ENCODE data around the gene NOL4L. TPM values are rescaled to one million over a fixed set of nuclear protein-coding genes. Genes with fewer than 3 reads are reported as not detected.

The NOL4L gene
- polyA plus RNA-seq, 3 donors = 1.1 to 30.9 (median 2.8) TPM

DNA sequence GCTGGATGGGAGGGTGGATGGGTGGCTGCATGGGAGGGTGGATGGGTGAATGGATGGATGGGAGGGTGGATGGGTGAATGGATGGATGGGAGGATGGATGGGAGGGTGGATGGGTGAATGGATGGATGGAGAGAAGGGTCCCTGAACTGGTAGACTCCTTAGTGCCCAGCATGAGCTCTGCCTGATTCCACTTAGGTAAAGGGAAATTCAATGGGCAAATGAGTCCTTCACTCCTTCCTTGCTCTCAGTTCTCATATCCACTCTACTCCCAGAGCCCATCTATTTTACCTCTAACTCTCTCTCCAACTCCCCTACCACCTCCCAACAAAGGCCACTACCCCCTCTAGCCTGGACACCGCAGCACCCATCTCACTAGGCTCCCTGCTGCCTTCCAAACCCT is 29.2 kb upstream of the NOL4L start:
- H3K27me3 ChIP-seq (ENCODE audit: control insufficient read depth in 2 of 2, insufficient read depth in 2 of 2, low read length in 2 of 2) = no peaks in the 10 kb centered on the region
- H3K27ac ChIP-seq (ENCODE audit: low read depth in 1 of 2, low read length in 2 of 2) = no peak overlapping the region
- H3K36me3 Mint-ChIP-seq = peaks cover 0 to 2% of the 10 kb centered on the region in 2 donors
- H3K4me1 ChIP-seq (ENCODE audit: control insufficient read depth in 1 of 2, insufficient read depth in 2 of 2, low read length in 2 of 2) = peaks cover 10 to 14% of the 10 kb centered on the region in 2 donors
- DNase-seq = no peak
- peaks cover 0 to 13% (median 7%) of the 10 kb centered on the region in 3 donors for H3K27me3 Mint-ChIP-seq (ENCODE audit: low read depth in 3 of 3)
- no peak overlapping the region for H3K9ac ChIP-seq (ENCODE audit: insufficient read depth, low read length, poor library complexity, severe bottlenecking)
- no peaks in the 10 kb centered on the region for H3K9me3 ChIP-seq (replicated peaks in 1 of 2; ENCODE audit: control insufficient read depth in 1 of 2, insufficient read depth in 1 of 2, low read length in 2 of 2)
- TF ChIP-seq, protein P1, sequence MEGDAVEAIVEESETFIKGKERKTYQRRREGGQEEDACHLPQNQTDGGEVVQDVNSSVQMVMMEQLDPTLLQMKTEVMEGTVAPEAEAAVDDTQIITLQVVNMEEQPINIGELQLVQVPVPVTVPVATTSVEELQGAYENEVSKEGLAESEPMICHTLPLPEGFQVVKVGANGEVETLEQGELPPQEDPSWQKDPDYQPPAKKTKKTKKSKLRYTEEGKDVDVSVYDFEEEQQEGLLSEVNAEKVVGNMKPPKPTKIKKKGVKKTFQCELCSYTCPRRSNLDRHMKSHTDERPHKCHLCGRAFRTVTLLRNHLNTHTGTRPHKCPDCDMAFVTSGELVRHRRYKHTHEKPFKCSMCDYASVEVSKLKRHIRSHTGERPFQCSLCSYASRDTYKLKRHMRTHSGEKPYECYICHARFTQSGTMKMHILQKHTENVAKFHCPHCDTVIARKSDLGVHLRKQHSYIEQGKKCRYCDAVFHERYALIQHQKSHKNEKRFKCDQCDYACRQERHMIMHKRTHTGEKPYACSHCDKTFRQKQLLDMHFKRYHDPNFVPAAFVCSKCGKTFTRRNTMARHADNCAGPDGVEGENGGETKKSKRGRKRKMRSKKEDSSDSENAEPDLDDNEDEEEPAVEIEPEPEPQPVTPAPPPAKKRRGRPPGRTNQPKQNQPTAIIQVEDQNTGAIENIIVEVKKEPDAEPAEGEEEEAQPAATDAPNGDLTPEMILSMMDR (IDR thresholded peaks at IDR 0.05) = no peak
- intact Hi-C loops (cut with micrococcal nuclease) = no loop called here
- no peak overlapping the region for H3K4me2 ChIP-seq (replicated peaks; ENCODE audit: extremely low read depth, low read length, poor library complexity, severe bottlenecking)
- WGBS (ENCODE audit: insufficient coverage) = no CpG with 5 or more reads among the region's 1 CpG
- peaks cover 13% of the 10 kb centered on the region for H3K4me1 Mint-ChIP-seq
- no peaks in the 10 kb centered on the region for H3K36me3 ChIP-seq (replicated peaks in 1 of 2; ENCODE audit: control insufficient read depth in 1 of 2, insufficient read depth in 2 of 2, low read length in 2 of 2)
- no peak overlapping the region for H3K4me3 ChIP-seq (replicated peaks in 1 of 3; ENCODE audit: low read depth in 2 of 3, low read length in 3 of 3)
- H2AFZ ChIP-seq (ENCODE audit: insufficient read depth, low read depth, low read length, poor library complexity, severe bottlenecking) = no peak overlapping the region
- no peaks in the 10 kb centered on the region for H3K79me2 ChIP-seq (ENCODE audit: insufficient read depth, low read length)
- H3K9me3 Mint-ChIP-seq = peaks cover 0 to 7% (median 0%) of the 10 kb centered on the region in 7 donors
- H3K4me3 Mint-ChIP-seq = no peak overlapping the region
- H3K27ac Mint-ChIP-seq = no peak overlapping the region
- no peaks in the 10 kb centered on the region for H4K20me1 ChIP-seq (ENCODE audit: insufficient read depth, low read length)

- Mint-ChIP-seq H3K27ac (no peak overlapping the region), H3K27me3 (ENCODE audit: low read depth in 3 of 3) (peaks cover 0 to 12% (median 8%) of the 10 kb centered on the region in 3 donors), H3K36me3 (peaks cover 0 to 2% of the 10 kb centered on the region in 2 donors), H3K9me3 (peaks cover 0 to 7% (median 0%) of the 10 kb centered on the region in 7 donors), H3K4me1 (peaks cover 13% of the 10 kb centered on the region), H3K4me3 (no peak overlapping the region)
- Histone ChIP-seq H2AFZ (ENCODE audit: insufficient read depth, low read depth, low read length, poor library complexity, severe bottlenecking) (no peak overlapping the region), H3K27ac (ENCODE audit: low read depth in 1 of 2, low read length in 2 of 2) (no peak overlapping the region), H3K79me2 (ENCODE audit: insufficient read depth, low read length) (no peaks in the 10 kb centered on the region), H3K9me3 (replicated peaks in 1 of 2; ENCODE audit: control insufficient read depth in 1 of 2, insufficient read depth in 1 of 2, low read length in 2 of 2) (no peaks in the 10 kb centered on the region), H4K20me1 (ENCODE audit: insufficient read depth, low read length) (no peaks in the 10 kb centered on the region), H3K36me3 (replicated peaks in 1 of 2; ENCODE audit: control insufficient read depth in 1 of 2, insufficient read depth in 2 of 2, low read length in 2 of 2) (no peaks in the 10 kb centered on the region), H3K4me2 (replicated peaks; ENCODE audit: extremely low read depth, low read length, poor library complexity, severe bottlenecking) (no peak overlapping the region), H3K4me3 (replicated peaks in 1 of 3; ENCODE audit: low read depth in 2 of 3, low read length in 3 of 3) (no peak overlapping the region), H3K9ac (ENCODE audit: insufficient read depth, low read length, poor library complexity, severe bottlenecking) (no peak overlapping the region), H3K27me3 (ENCODE audit: control insufficient read depth in 2 of 2, insufficient read depth in 2 of 2, low read length in 2 of 2) (no peaks in the 10 kb centered on the region), H3K4me1 (ENCODE audit: control insufficient read depth in 1 of 2, insufficient read depth in 2 of 2, low read length in 2 of 2) (peaks cover 10 to 14% of the 10 kb centered on the region in 2 donors)
- DNase-seq = no peak
- TF ChIP-seq, protein P1 (IDR thresholded peaks at IDR 0.05) = no peak
- intact Hi-C loops (cut with micrococcal nuclease) = no loop called here
- WGBS (ENCODE audit: insufficient coverage) = 98% methylated on average over 3 of the region's 3 CpGs
Observed at GRCh38 chr20:32613192-32614053, 28.3 kb upstream of the NOL4L start.

Measured in CD14-positive monocyte (primary cell).